ENCODE measurements around the gene PDE4D.

- TF ChIP-seq, protein P1, sequence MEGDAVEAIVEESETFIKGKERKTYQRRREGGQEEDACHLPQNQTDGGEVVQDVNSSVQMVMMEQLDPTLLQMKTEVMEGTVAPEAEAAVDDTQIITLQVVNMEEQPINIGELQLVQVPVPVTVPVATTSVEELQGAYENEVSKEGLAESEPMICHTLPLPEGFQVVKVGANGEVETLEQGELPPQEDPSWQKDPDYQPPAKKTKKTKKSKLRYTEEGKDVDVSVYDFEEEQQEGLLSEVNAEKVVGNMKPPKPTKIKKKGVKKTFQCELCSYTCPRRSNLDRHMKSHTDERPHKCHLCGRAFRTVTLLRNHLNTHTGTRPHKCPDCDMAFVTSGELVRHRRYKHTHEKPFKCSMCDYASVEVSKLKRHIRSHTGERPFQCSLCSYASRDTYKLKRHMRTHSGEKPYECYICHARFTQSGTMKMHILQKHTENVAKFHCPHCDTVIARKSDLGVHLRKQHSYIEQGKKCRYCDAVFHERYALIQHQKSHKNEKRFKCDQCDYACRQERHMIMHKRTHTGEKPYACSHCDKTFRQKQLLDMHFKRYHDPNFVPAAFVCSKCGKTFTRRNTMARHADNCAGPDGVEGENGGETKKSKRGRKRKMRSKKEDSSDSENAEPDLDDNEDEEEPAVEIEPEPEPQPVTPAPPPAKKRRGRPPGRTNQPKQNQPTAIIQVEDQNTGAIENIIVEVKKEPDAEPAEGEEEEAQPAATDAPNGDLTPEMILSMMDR (IDR thresholded peaks at IDR 0.05): no peak
- no peak for TF ChIP-seq POLR2AphosphoS5 (IDR thresholded peaks at IDR 0.05; ENCODE audit: low read depth, low read length)
- no peak for TF ChIP-seq TCF7L2 (IDR thresholded peaks at IDR 0.05; ENCODE audit: low read depth, low read length)
- TF ChIP-seq SIN3A (IDR thresholded peaks at IDR 0.05; ENCODE audit: borderline replicate concordance, insufficient read depth, low read depth, low read length): no peak
These were observed 173.5 kb downstream of the PDE4D start for GRCh38 chr5:59720063-59720462.
